K562 (cell line): ENCODE results near the gene ZAP70. TPM values are rescaled to one million over a fixed set of nuclear protein-coding genes. Genes with fewer than 3 reads are reported as not detected.
A peak's percentile ranks its signal among the peaks of the same experiment; 100 is the strongest.

ENCODE experiments used
- BRF1 ChIP-seq: IDR thresholded peaks from 3 replicates; pipeline ENCODE4 v1.6.1; 2011; ENCODE audit warnings: borderline replicate concordance, mild to moderate bottlenecking; ENCODE audit not compliant: insufficient read length; ENCODE audit errors: extremely low read depth
- C11orf30 ChIP-seq: fragments of 450-650 bp; IDR thresholded peaks from 2 replicates; pipeline ENCODE4 v1.6.1; 2016; ENCODE audit warnings: low read depth, mild to moderate bottlenecking
- CREB3 ChIP-seq: fragments of 450-650 bp; conservative IDR thresholded peaks from 2 replicates; pipeline ENCODE4 v1.6.1; 2016; ENCODE audit warnings: missing genetic modification characterization, low read depth, mild to moderate bottlenecking, missing compliant biosample characterization, moderate library complexity
- FOXJ2 ChIP-seq: fragments of 200-800 bp; sonication (Bioruptor generic); IDR thresholded peaks from 2 replicates; pipeline ENCODE4 v1.6.1; 2016; ENCODE audit warnings: missing genetic modification characterization, missing compliant biosample characterization
- MYBL2 ChIP-seq, 2 experiments: fragments of 450-650 bp in 1 of 2; sonication (generic) in 1 of 2; formaldehyde crosslinking in 1 of 2; IDR thresholded peaks; 2 replicates each; pipeline versions ENCODE4 v1.6.1 to v1.8.1; 2017 to 2022; ENCODE audit warnings: borderline replicate concordance in 1 of 2, inconsistent platforms in 1 of 2, low read depth in 1 of 2, mild to moderate bottlenecking in 1 of 2, missing genetic modification reagents in 1 of 2, moderate library complexity in 1 of 2
- NFRKB ChIP-seq: fragments of 450-650 bp; IDR thresholded peaks from 2 replicates; pipeline ENCODE4 v1.6.1; 2016; ENCODE audit warnings: low read depth
- RREB1 ChIP-seq: fragments of 250-450 bp; sonication (Bioruptor Pico); IDR thresholded peaks from 2 replicates; pipeline ENCODE4 v1.4.0; 2020
- SIRT6 ChIP-seq: IDR thresholded peaks from one replicate; pipeline ENCODE4 v1.6.1; 2012; ENCODE audit warnings: low read depth, mild to moderate bottlenecking, control low read depth, inconsistent platforms, low read length, moderate library complexity
- SREBF2 ChIP-seq: sonication (generic); formaldehyde crosslinking; IDR thresholded peaks from 2 replicates; pipeline ENCODE4 v1.4.0; 2020; ENCODE audit warnings: mild to moderate bottlenecking, missing genetic modification reagents
- SUPT5H ChIP-seq: fragments of 450-650 bp; IDR thresholded peaks from 2 replicates; pipeline ENCODE4 v1.6.1; 2016
- TAF7 ChIP-seq: fragments of 450-650 bp; IDR thresholded peaks from 2 replicates; pipeline ENCODE4 v1.6.1; 2016; ENCODE audit warnings: missing genetic modification characterization, missing compliant biosample characterization
- XRCC4 ChIP-seq: IDR thresholded peaks from one replicate; pipeline ENCODE4 v1.6.1; 2011; ENCODE audit not compliant: insufficient read depth, insufficient read length; ENCODE audit errors: extremely low read depth
- ZFX ChIP-seq: sonication (generic); formaldehyde crosslinking; IDR thresholded peaks from 2 replicates; pipeline ENCODE4 v1.8.0; 2022; ENCODE audit warnings: mild to moderate bottlenecking, missing genetic modification reagents, moderate library complexity
- ZKSCAN3 ChIP-seq: fragments of 250-450 bp; sonication (Bioruptor Pico); IDR thresholded peaks from 2 replicates; pipeline ENCODE4 v1.4.0; 2020
- ZNF24 ChIP-seq: fragments of 450-650 bp; IDR thresholded peaks from 2 replicates; pipeline ENCODE4 v1.6.1; 2016
- ZNF384 ChIP-seq: IDR thresholded peaks from 2 replicates; pipeline ENCODE4 v1.6.1; 2012; ENCODE audit warnings: low read depth, low read length, improper control_type of control experiment
- ZNF431 ChIP-seq: sonication (generic); formaldehyde crosslinking; IDR thresholded peaks from 2 replicates; pipeline ENCODE4 v1.8.0; 2022; ENCODE audit warnings: mild to moderate bottlenecking, missing genetic modification reagents
- polyA plus RNA-seq, 8 experiments: library from polyadenylated mRNA; depleted of rRNA in 4 of 8; stranded (reverse) in 5 of 8; unstranded in 3 of 8; fragments of >200 nt; fragmentation: Nextera tagmentation in 2 of 8; fragmentation: Illumina TruSeq in 1 of 8; extraction: Ambion mirVana in 2 of 8; extraction: Trizol in 1 of 8; gene quantifications; 2 replicates each; pipeline versions ENCODE4 v1.2.1 to v1.2.3, GENCODE V29; 2011 to 2014; ENCODE audit warnings: inconsistent platforms in 1 of 8, missing spikeins in 1 of 8
- total RNA-seq, 7 experiments: library from RNA; depleted of rRNA in 6 of 7; stranded (reverse); fragments of >200 nt in 6 of 7; fragmentation: Illumina TruSeq in 2 of 7; extraction: Trizol in 2 of 7; gene quantifications; 2 replicates each; pipeline versions ENCODE4 v1.2.1 to v1.2.3, GENCODE V29; 2011 to 2021; ENCODE audit warnings: low replicate concordance in 1 of 7
- TF ChIP-seq, protein P1 (sequence below): IDR thresholded peaks from 3 replicates; pipeline ENCODE4 v1.6.1; 2011; ENCODE audit warnings: borderline replicate concordance, mild to moderate bottlenecking, moderate library complexity; ENCODE audit not compliant: insufficient read length; ENCODE audit errors: extremely low read depth

The ZAP70 gene
- total and polyA plus RNA-seq, 9 of the 15 experiments (the other 6 are each of a cell fraction or from before 2014, with no cell fraction given), result 0.06 to 0.80 (median 0.21) TPM; not detected in 1

DNA sequence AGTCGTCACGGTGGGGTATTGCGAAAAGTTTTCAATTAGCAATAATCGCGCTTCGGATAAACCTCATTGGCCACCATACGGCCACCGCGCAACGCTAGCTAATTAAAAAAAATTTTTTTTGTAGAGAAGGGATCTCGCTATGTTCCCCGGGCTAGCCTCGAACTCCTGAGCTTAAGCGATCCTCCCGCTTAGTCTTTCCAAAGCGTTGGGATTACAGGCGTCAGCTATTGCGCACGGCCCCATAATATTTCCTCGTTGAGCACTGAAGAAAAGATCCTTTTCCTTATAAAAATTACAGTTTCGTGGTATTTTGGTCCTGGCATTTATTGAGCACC lies 48.8 kb upstream of the ZAP70 start (continued):
- TF ChIP-seq XRCC4, result no peak
- no peak for TF ChIP-seq C11orf30
- TF ChIP-seq ZNF384, result peak; percentile 3; the same call in 1 of the 2 replicates
- no peak for TF ChIP-seq BRF1
- no peak for TF ChIP-seq SIRT6
- TF ChIP-seq ZNF431, result no peak
- no peak for TF ChIP-seq RREB1 (CRISPR knock-in tag)
- peak; percentile 13; the same call in 1 of the 2 replicates for TF ChIP-seq FOXJ2 (tag)
- no peak for TF ChIP-seq SREBF2
- TF ChIP-seq, protein P1, sequence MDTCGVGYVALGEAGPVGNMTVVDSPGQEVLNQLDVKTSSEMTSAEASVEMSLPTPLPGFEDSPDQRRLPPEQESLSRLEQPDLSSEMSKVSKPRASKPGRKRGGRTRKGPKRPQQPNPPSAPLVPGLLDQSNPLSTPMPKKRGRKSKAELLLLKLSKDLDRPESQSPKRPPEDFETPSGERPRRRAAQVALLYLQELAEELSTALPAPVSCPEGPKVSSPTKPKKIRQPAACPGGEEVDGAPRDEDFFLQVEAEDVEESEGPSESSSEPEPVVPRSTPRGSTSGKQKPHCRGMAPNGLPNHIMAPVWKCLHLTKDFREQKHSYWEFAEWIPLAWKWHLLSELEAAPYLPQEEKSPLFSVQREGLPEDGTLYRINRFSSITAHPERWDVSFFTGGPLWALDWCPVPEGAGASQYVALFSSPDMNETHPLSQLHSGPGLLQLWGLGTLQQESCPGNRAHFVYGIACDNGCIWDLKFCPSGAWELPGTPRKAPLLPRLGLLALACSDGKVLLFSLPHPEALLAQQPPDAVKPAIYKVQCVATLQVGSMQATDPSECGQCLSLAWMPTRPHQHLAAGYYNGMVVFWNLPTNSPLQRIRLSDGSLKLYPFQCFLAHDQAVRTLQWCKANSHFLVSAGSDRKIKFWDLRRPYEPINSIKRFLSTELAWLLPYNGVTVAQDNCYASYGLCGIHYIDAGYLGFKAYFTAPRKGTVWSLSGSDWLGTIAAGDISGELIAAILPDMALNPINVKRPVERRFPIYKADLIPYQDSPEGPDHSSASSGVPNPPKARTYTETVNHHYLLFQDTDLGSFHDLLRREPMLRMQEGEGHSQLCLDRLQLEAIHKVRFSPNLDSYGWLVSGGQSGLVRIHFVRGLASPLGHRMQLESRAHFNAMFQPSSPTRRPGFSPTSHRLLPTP, result peak; percentile 63
- TF ChIP-seq ZFX, result peak; percentile 31; the same call in 1 of the 2 replicates
- peak; percentile 84 for TF ChIP-seq ZKSCAN3
- 0 out of 2 replicates have a peak, but pooled peaks have one; percentile 11 for TF ChIP-seq CREB3 (tag)
- TF ChIP-seq SUPT5H, result no peak
- 0 out of 2 replicates have a peak, but pooled peaks have one; percentile 2 for TF ChIP-seq NFRKB
- 0 out of 2 replicates have a peak, but pooled peaks have one; percentile 13 for TF ChIP-seq ZNF24
- TF ChIP-seq MYBL2 (IDR thresholded peaks at IDR 0.05; ENCODE audit: low read depth), result no peak
- TF ChIP-seq MYBL2 (CRISPR knock-in tag; IDR thresholded peaks at IDR 0.05; ENCODE audit: borderline replicate concordance), result no peak
- no peak for TF ChIP-seq TAF7 (tag)
